Astrocyte of the cerebellum (primary cell): ENCODE data around the gene GVQW3.

Experiments
- DNase-seq: peaks from one replicate; pipeline ENCODE4 v3.0.0-alpha.2; 2011; ENCODE audit warnings: low read depth
- H3K4me3 ChIP-seq: 2 replicates; pipeline ENCODE4 v1.5.1; 2011; ENCODE audit warnings: mild to moderate bottlenecking, low read depth, low read length, moderate library complexity
- in situ Hi-C: cut with HindIII; loops from 2 replicates; pipeline ENCODE4 v1.10.0; 2017; ENCODE audit warnings: low sequenced_read_pairs
- TF ChIP-seq, protein P1 (sequence below): IDR thresholded peaks from 2 replicates; pipeline ENCODE4 v1.5.1; 2012; ENCODE audit warnings: low read length, low read depth, moderate library complexity, mild to moderate bottlenecking; ENCODE audit errors: missing control alignments

GVQW3 gene

DNA sequence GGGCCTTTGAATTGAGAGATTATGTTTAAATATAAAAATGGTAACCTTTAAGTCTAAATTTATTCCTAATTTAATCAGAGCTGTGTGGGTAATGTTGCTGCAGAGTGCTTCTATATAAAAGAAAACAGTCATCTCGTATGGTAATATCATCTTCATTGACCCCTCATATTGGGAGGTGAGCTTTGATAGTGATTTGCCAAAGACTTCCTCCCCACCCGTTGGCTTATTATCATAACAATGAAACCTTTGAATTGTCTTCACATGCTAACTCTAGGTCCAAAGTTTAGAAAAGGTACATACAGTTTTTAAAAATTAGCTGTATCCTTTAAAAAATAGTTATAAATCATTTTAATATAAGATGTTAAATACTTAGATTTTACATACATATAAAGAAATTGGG is 67.4 kb downstream of the GVQW3 start:
- in situ Hi-C loops: no loop called here
- TF ChIP-seq, protein P1, sequence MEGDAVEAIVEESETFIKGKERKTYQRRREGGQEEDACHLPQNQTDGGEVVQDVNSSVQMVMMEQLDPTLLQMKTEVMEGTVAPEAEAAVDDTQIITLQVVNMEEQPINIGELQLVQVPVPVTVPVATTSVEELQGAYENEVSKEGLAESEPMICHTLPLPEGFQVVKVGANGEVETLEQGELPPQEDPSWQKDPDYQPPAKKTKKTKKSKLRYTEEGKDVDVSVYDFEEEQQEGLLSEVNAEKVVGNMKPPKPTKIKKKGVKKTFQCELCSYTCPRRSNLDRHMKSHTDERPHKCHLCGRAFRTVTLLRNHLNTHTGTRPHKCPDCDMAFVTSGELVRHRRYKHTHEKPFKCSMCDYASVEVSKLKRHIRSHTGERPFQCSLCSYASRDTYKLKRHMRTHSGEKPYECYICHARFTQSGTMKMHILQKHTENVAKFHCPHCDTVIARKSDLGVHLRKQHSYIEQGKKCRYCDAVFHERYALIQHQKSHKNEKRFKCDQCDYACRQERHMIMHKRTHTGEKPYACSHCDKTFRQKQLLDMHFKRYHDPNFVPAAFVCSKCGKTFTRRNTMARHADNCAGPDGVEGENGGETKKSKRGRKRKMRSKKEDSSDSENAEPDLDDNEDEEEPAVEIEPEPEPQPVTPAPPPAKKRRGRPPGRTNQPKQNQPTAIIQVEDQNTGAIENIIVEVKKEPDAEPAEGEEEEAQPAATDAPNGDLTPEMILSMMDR: no peak
- DNase-seq: no peak

DNA sequence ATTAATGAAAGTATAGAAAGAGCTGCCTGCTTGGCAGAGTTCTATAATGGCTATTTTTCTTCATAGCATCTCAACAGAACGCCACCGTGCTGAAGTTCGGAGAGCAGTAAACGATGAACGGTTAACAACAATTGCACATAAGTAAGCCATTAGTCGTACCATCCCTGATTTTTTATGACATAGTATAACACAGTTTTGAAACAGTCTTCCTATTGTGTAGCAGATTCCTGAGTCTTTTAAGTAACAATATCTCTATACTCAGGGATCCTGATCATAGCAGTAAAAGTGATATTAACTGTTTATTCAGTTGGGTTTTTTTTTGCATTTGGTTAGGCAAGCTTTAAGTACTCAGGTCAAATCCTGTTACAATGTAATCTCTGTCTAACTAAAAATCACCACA is 72.1 kb downstream of the GVQW3 start:
- TF ChIP-seq, protein P1: no peak
- in situ Hi-C loops: no loop called here
- DNase-seq: no peak

More for the DNA sequence above, 67.4 kb downstream of the GVQW3 start:
- no peak overlapping the region for H3K4me3 ChIP-seq

DNA sequence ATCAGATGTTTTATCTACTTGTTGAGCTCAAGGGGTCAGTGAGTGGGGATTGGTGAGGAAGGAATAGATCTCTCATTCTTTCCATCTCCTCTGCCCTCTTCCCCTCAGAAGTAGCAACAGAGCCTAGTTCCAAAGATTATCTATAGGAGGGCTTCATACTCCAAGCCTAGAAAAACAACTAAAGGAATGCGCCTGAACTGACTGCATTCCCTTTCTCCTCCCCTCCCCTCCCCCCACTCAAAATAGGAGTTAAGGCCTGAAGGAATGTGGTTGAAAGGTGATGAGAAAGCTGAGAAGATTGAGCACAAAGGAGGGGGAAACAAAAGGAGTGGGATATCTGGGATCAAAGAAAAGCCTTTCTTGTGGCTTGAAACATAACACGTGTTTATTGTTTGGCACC is 74.2 kb downstream of the GVQW3 start:
- no peak for DNase-seq
- in situ Hi-C loops: no loop called here
- TF ChIP-seq, protein P1: no peak
- no peak overlapping the region for H3K4me3 ChIP-seq

More for the DNA sequence above, 72.1 kb downstream of the GVQW3 start:
- H3K4me3 ChIP-seq: no peak overlapping the region

DNA sequence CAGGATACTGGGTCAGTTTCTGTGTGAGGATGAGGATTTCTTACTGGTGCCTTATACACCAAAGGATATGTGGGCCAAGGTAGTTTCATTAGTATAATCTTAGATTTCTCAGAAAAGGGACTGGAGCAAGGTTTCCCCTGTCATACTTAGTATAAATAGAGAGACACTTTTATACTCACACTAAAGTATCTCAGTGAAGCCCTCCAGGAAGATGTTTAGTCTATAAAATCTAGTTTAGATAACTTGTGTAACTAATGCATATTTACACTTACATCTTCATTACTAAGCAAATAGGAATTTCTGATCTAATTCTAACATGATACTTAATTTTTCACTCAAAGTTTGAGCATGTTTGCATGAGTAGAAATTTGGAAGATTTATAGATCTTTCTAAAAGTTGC is 74.8 kb downstream of the GVQW3 start:
- TF ChIP-seq, protein P1: no peak
- no peak for DNase-seq
- H3K4me3 ChIP-seq: no peak overlapping the region
- in situ Hi-C loops: no loop called here

DNA sequence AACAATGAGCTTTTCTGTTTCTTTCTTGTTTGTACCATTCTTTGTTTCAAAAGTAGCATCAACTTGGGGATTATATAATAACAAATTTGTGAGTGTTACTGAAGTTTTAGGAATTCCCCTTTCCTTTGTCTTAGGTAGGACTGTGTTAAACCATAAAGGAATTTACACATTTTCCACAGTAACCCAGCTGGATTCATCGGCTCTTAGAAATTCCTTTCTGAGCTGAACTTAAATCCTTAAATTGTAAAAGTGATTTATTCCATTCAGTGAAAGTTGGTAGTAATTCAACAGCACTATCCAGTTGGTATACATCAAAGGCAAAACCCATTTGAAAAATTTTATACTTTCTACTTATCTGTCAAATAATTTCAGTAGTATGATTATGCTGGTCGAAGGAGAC is 75.4 kb downstream of the GVQW3 start:
- TF ChIP-seq, protein P1: no peak
- in situ Hi-C loops: no loop called here
- no peak for DNase-seq
- H3K4me3 ChIP-seq: no peak overlapping the region
